ENCODE data around the gene TMEM140.
"Not testable (repeated sequence)": the region's sequence is repeated elsewhere in the genome, so short reads cannot be mapped to it uniquely, and the experiment has no call there.

The TMEM140 gene

DNA sequence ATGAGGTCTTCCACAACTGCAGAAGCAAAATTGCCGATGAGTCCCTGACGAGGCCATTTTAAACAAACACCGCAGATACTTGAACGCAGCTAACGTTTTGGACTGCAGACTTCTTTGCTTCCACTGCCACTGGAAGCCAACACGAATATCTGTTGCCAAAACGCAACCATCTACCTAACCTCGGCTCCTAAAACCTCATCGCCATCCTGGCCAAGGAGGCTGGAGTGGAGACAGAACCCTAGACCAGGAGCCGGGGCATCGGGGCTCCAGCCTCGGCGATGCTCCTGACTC, 63.0 kb downstream of the TMEM140 start:
- peak overlapping the region; percentile 78 for H3K9ac ChIP-seq (ENCODE audit: low read length)
- H2AFZ ChIP-seq (ENCODE audit: low read length) = peak overlapping the region; percentile 96
- peak; percentile 34 for DNase-seq
- H3K27me3 ChIP-seq (replicated peaks; ENCODE audit: insufficient read depth, low read length) = no peaks in the 10 kb centered on the region
- H3K27ac ChIP-seq (ENCODE audit: low read length) = peak overlapping the region; percentile 32; the same call in 1 of the 2 replicates
- TF ChIP-seq EZH2phosphoT487 (IDR thresholded peaks at IDR 0.05; ENCODE audit: low read length) (no peak), EZH2 (optimal IDR thresholded peaks at IDR 0.05; ENCODE audit: low read depth, low read length) (no peak)
- TF ChIP-seq, protein P1, sequence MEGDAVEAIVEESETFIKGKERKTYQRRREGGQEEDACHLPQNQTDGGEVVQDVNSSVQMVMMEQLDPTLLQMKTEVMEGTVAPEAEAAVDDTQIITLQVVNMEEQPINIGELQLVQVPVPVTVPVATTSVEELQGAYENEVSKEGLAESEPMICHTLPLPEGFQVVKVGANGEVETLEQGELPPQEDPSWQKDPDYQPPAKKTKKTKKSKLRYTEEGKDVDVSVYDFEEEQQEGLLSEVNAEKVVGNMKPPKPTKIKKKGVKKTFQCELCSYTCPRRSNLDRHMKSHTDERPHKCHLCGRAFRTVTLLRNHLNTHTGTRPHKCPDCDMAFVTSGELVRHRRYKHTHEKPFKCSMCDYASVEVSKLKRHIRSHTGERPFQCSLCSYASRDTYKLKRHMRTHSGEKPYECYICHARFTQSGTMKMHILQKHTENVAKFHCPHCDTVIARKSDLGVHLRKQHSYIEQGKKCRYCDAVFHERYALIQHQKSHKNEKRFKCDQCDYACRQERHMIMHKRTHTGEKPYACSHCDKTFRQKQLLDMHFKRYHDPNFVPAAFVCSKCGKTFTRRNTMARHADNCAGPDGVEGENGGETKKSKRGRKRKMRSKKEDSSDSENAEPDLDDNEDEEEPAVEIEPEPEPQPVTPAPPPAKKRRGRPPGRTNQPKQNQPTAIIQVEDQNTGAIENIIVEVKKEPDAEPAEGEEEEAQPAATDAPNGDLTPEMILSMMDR (IDR thresholded peaks at IDR 0.05; ENCODE audit: low read length) = no peak
- H3K4me3 ChIP-seq (ENCODE audit: low read length) = peak overlapping the region; percentile 86
- H3K79me2 ChIP-seq (ENCODE audit: low read length) = no peaks in the 10 kb centered on the region
- H4K20me1 ChIP-seq (ENCODE audit: insufficient read depth, low read length) = no peaks in the 10 kb centered on the region
- H3F3A ChIP-seq (ENCODE audit: insufficient read depth, low read length) = 0 out of 2 replicates have a peak, but pooled peaks cover 5% of the 10 kb centered on the region
- peak overlapping the region; percentile 76 for H3K4me2 ChIP-seq (ENCODE audit: low read depth, low read length)
- peaks cover 11% of the 10 kb centered on the region; the same call in 1 of the 2 replicates for H3K4me1 ChIP-seq (ENCODE audit: low read length)
- H3K36me3 ChIP-seq (replicated peaks; ENCODE audit: insufficient read depth, low read length) = no peaks in the 10 kb centered on the region
- H3K9me2 ChIP-seq (replicated peaks; ENCODE audit: insufficient read depth, low read length) = no peaks in the 10 kb centered on the region
- H3K9me3 ChIP-seq (replicated peaks; ENCODE audit: insufficient read depth, low read length) = no peaks in the 10 kb centered on the region

DNA sequence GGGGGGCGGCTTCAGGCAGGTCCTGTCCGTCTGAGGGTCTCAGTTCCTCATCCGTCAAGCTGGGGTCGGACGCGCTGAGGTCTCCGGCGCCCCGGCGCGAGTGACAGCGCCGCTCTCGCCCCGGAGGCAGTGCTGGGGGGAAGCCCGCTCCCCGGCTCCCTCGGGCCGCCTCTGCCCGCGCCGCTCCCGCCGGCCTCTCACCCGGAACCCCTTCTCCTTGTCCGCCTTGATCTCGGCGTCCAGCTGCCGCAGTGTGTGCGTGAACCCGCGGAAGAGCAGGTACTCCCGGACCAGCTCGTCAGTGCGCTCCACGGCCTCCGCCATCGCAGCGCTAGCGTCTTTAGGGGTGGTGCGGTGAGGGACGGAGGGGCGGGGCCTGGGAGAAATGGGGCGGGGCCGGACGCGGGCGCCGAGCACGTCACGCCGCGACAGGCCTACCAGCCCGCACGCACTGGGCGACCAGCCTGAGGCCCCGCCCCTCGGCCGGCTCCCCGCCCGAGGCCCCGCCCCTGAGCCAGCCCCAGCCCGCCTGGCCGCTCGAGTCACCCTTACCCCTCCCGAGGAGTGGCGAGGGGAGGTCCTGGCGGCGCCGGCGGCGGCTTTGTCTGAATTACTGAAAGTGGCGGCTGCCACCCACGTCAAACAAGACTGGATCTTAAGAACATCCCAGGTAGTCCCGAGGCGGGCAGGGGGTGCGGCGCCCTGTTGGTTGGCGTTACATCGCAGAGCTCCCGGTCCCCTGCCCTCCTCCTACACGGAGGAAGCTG, 63.5 kb downstream of the TMEM140 start, which contains the start of gene WDR91:
Gene WDR91 (minus strand): TSS at position 348 of the 767 bp plus-strand sequence. CDS start 24 bp downstream, at position 324.
- Histone ChIP-seq H3K9me2 (replicated peaks; ENCODE audit: insufficient read depth, low read length) (no peaks in the 10 kb centered on the region), H3K4me3 (ENCODE audit: low read length) (peak within 1 kb of the TSS; percentile 86), H3F3A (ENCODE audit: insufficient read depth, low read length) (0 out of 2 replicates have a peak, but pooled peaks cover 5% of the 10 kb centered on the region), H3K9ac (ENCODE audit: low read length) (peak within 1 kb of the TSS; percentile 78), H3K27me3 (replicated peaks; ENCODE audit: insufficient read depth, low read length) (no peaks in the 10 kb centered on the region), H3K79me2 (ENCODE audit: low read length) (no peaks in the 10 kb centered on the region), H3K36me3 (replicated peaks; ENCODE audit: insufficient read depth, low read length) (no peaks in the 10 kb centered on the region), H3K9me3 (replicated peaks; ENCODE audit: insufficient read depth, low read length) (no peaks in the 10 kb centered on the region), H2AFZ (ENCODE audit: low read length) (peak within 1 kb of the TSS; percentile 99), H4K20me1 (ENCODE audit: insufficient read depth, low read length) (no peaks in the 10 kb centered on the region), H3K27ac (ENCODE audit: low read length) (peak within 1 kb of the TSS; percentile 32; the same call in 1 of the 2 replicates), H3K4me2 (ENCODE audit: low read depth, low read length) (peak within 1 kb of the TSS; percentile 92), H3K4me1 (ENCODE audit: low read length) (peaks cover 11% of the 10 kb centered on the region; the same call in 1 of the 2 replicates)
- DNase-seq = peak; percentile 97
- TF ChIP-seq EZH2phosphoT487 (IDR thresholded peaks at IDR 0.05; ENCODE audit: low read length) = no peak
- TF ChIP-seq, protein P1 (IDR thresholded peaks at IDR 0.05; ENCODE audit: low read length) = peak; percentile 16; the same call in 1 of the 2 replicates
- TF ChIP-seq EZH2 (optimal IDR thresholded peaks at IDR 0.05; ENCODE audit: low read depth, low read length) = no peak

DNA sequence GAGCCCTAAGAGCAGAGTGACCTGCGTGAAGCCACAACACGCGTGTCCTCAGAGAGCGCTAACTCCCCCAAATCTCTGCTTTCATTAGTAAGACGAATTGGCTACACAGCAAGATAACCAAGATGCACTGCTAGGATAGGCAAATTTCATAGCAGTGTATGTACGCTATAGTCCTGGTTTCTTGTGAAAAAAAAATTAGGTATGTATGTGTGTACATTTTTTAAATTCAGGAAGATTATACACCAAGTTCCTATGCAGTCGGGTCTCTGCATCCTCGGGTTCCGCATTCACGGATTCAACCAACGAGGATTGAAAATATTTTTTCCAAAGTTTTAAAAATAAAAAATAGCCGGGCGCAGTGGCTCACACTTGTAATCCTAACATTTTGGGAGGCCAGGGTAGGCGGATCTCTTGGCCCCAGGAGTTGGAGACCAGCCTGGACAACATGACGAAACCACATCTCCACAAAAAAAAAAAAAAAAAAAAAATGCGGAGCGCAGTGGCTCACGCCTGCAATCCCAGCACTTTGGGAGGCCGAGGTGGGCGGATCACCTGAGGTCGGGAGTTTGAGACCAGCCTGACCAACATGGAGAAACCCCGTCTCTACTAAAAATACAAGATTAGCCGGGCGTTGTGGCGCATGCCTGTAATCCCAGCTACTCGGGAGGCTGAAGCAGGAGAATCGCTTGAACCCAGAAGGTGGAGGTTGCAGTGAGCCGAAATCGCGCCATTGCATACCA, 64.2 kb downstream of the TMEM140 start:
- H3K9ac ChIP-seq (ENCODE audit: low read length) = peak overlapping the region; percentile 68
- H3K36me3 ChIP-seq (replicated peaks; ENCODE audit: insufficient read depth, low read length) = not testable (repeated sequence)

More for the DNA sequence above, 64.2 kb downstream of the TMEM140 start:
- H3K9me2 ChIP-seq (replicated peaks; ENCODE audit: insufficient read depth, low read length); DNase-seq; H4K20me1 ChIP-seq (ENCODE audit: insufficient read depth, low read length); H3F3A ChIP-seq (ENCODE audit: insufficient read depth, low read length); H3K27me3 ChIP-seq (replicated peaks; ENCODE audit: insufficient read depth, low read length); H3K79me2 ChIP-seq (ENCODE audit: low read length); H3K9me3 ChIP-seq (replicated peaks; ENCODE audit: insufficient read depth, low read length): not testable (repeated sequence)
- peak overlapping the region; percentile 99 for H2AFZ ChIP-seq (ENCODE audit: low read length)
- peak overlapping the region; percentile 92 for H3K4me2 ChIP-seq (ENCODE audit: low read depth, low read length)
- H3K27ac ChIP-seq (ENCODE audit: low read length) = peak overlapping the region; percentile 12; the same call in 1 of the 2 replicates
- peak overlapping the region; percentile 77 for H3K4me3 ChIP-seq (ENCODE audit: low read length)
- peaks cover 11% of the 10 kb centered on the region; the same call in 1 of the 2 replicates for H3K4me1 ChIP-seq (ENCODE audit: low read length)

All from MM.1S (cell line).